ENCODE results near the gene MECP2. TPM values are rescaled to one million over a fixed set of nuclear protein-coding genes. Genes with fewer than 3 reads are reported as not detected.

MECP2 gene
- total RNA-seq, 1 donor from 2014 or later = 65.7 TPM

DNA sequence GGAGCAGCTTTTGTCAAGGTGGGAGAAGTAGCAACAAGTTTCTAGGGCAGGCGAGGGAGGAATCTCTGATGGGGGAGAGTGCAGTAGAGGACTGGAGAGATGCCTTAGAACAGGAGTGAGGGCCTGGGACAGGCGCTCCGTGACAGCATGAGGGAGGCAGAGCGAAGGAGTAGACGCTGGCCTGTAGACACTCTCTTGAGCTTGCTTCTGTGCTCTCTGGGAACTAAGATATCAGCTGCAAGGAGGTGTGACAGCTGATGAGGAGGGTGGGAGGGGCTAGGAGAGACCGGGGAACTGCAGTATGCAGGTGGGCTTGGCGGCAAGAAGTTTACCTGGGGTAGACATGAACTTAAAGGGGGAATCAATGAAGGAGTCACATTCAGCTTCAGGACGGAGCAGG lies 35.7 kb downstream of the MECP2 start:
- Histone ChIP-seq H3K4me1 (peaks cover 0 to 25% of the 10 kb centered on the region in 2 donors), H3K27ac (no peak overlapping the region), H3K9me3 (no peaks in the 10 kb centered on the region), H3K36me3 (no peaks in the 10 kb centered on the region), H3K4me3 (no peak overlapping the region), H3K27me3 (no peaks in the 10 kb centered on the region)
- intact Hi-C loops (cut with DNase I) = no loop called here
- no peak for DNase-seq (ENCODE audit: low spot score in 2 of 2)
- TF ChIP-seq, protein P1, sequence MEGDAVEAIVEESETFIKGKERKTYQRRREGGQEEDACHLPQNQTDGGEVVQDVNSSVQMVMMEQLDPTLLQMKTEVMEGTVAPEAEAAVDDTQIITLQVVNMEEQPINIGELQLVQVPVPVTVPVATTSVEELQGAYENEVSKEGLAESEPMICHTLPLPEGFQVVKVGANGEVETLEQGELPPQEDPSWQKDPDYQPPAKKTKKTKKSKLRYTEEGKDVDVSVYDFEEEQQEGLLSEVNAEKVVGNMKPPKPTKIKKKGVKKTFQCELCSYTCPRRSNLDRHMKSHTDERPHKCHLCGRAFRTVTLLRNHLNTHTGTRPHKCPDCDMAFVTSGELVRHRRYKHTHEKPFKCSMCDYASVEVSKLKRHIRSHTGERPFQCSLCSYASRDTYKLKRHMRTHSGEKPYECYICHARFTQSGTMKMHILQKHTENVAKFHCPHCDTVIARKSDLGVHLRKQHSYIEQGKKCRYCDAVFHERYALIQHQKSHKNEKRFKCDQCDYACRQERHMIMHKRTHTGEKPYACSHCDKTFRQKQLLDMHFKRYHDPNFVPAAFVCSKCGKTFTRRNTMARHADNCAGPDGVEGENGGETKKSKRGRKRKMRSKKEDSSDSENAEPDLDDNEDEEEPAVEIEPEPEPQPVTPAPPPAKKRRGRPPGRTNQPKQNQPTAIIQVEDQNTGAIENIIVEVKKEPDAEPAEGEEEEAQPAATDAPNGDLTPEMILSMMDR (IDR thresholded peaks at IDR 0.05) = no peak

DNA sequence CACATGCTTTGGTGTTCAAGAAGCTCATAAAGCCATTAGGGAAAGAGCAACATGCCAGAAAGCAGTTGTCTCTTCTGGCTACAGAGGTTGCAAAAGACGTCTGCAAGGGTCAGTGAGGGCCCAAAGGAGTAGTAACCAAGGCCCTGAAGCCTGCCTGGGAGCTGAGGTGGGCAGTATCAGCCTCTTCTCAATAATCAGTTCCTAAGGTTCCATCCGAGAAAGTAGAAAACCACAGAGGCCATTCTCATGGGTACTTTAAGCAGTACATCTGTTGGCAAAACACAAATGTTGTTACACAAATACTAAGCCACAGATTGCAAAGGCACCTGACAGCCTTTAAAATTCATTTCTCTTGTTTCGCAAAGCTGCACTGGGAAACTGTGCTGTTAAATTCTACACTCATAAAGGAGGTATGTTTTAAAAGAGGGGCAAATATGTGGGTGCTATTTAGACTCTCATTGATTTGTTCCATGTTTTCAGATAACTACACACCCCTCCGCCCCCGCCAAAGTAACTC lies 37.7 kb downstream of the MECP2 start:
- intact Hi-C loops (cut with DNase I) = no loop called here
- H3K4me1 ChIP-seq = peaks cover 0 to 23% of the 10 kb centered on the region in 2 donors
- DNase-seq (ENCODE audit: low spot score in 2 of 2) = no peak
- no peaks in the 10 kb centered on the region for H3K27me3 ChIP-seq
- H3K27ac ChIP-seq = peak overlapping the region in 1 of 2 donors; percentile 14
- no peaks in the 10 kb centered on the region for H3K36me3 ChIP-seq
- H3K9me3 ChIP-seq = no peaks in the 10 kb centered on the region
- TF ChIP-seq, protein P1 (IDR thresholded peaks at IDR 0.05) = no peak
- no peak overlapping the region for H3K4me3 ChIP-seq

DNA sequence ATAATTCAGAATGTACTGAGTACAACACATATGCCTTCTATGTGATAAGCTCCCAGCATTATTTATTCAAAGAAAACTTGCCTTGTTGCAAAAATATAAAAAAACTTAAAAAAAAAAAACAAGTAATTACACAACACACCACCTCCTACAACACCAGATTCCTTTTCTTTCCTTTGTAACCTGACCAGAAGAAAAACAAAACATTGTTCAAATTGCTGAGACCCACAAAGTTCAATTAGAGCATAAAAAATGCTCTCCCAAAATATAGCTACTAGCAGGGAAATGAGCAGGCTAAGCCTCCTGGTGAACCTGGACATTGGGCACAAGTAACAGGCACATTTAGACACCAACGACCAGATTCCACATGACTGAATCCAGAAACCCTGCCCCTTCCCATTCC lies 38.3 kb downstream of the MECP2 start:
- no peaks in the 10 kb centered on the region for H3K9me3 ChIP-seq
- intact Hi-C loops (cut with DNase I) = no loop called here
- H3K4me3 ChIP-seq = no peak overlapping the region
- TF ChIP-seq, protein P1 (IDR thresholded peaks at IDR 0.05) = no peak
- H3K36me3 ChIP-seq = no peaks in the 10 kb centered on the region
- DNase-seq (ENCODE audit: low spot score in 2 of 2) = no peak
- H3K27ac ChIP-seq = peak overlapping the region in 1 of 2 donors; percentile 14
- no peaks in the 10 kb centered on the region for H3K27me3 ChIP-seq
- peaks cover 0 to 21% of the 10 kb centered on the region in 2 donors for H3K4me1 ChIP-seq

DNA sequence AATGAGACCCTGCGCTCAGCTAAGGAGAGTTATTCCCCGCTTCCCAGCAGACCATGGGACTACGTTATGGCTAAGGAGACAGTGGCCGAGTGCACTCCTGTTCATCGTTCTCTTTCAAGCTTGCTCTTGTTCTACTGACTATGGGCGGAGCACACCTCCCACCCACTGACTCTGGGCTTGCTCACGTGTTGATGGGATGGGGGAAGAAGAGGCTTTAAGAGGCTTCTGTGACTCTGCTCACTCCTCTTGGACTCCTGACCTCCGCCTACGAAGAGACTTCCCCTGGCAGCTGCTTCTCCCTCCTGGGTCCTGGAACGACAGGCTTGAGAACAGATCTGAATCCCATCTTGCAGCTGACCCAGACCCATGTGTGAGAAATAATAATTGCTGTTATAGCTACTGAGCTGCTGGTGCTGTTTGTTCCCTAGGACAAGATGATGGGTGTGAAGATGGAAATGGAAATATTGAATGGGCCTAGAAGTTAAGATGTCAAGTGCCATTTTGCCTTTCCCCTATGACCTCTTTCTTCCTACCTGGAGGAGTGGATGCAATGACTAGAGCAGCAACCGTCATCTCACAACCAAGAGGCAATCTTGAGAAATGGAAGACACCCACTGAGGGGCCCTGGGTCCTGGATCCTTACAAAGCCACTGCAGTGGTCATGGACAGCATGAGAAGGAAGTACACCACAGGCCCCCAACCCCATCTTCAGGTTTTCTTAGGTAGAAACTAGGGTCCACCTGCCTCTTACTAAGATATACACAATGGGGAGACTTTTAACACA lies 39.1 kb downstream of the MECP2 start:
- intact Hi-C loops (cut with DNase I) = no loop called here

DNA sequence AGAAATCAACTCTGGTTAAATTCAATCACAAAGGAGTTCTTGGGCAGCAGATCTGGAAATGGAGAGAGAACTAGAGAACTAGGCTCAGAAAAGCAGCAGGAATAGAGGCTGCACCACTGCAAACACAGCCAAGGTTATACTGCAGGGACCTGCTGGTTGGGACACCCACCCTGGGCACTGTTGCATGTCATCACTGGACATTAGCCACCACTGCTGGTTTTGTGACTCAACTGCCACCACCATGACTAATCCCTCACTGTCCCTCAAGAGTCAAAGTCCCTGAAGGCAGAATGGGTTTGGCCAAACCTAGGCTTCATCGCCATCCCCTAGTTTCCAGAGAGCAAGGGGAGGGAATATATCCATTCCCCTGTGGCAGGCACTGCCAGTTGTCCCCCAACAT lies 39.7 kb downstream of the MECP2 start:
- Histone ChIP-seq H3K27ac (no peak overlapping the region), H3K4me1 (peaks cover 0 to 21% of the 10 kb centered on the region in 2 donors), H3K9me3 (no peaks in the 10 kb centered on the region), H3K27me3 (no peaks in the 10 kb centered on the region), H3K36me3 (no peaks in the 10 kb centered on the region), H3K4me3 (no peak overlapping the region)
- no peak for DNase-seq (ENCODE audit: low spot score in 2 of 2)
- intact Hi-C loops (cut with DNase I) = no loop called here
- TF ChIP-seq, protein P1 (IDR thresholded peaks at IDR 0.05) = no peak

More for the DNA sequence above, 39.1 kb downstream of the MECP2 start:
- no peak overlapping the region for H3K27ac ChIP-seq
- TF ChIP-seq, protein P1 (IDR thresholded peaks at IDR 0.05) = no peak
- no peaks in the 10 kb centered on the region for H3K9me3 ChIP-seq
- H3K4me3 ChIP-seq = no peak overlapping the region
- no peak for DNase-seq (ENCODE audit: low spot score in 2 of 2)
- peaks cover 0 to 21% of the 10 kb centered on the region in 2 donors for H3K4me1 ChIP-seq
- no peaks in the 10 kb centered on the region for H3K27me3 ChIP-seq
- no peaks in the 10 kb centered on the region for H3K36me3 ChIP-seq
